ENCODE measurements around the gene CCDC40. TPM values are rescaled to one million over a fixed set of nuclear protein-coding genes. Genes with fewer than 3 reads are reported as not detected.

The CCDC40 gene
- total and polyA plus RNA-seq, 9 of the 15 experiments (the other 6 are each of a cell fraction or from before 2014, with no cell fraction given) = 0.07 to 0.33 TPM; not detected in 7

DNA sequence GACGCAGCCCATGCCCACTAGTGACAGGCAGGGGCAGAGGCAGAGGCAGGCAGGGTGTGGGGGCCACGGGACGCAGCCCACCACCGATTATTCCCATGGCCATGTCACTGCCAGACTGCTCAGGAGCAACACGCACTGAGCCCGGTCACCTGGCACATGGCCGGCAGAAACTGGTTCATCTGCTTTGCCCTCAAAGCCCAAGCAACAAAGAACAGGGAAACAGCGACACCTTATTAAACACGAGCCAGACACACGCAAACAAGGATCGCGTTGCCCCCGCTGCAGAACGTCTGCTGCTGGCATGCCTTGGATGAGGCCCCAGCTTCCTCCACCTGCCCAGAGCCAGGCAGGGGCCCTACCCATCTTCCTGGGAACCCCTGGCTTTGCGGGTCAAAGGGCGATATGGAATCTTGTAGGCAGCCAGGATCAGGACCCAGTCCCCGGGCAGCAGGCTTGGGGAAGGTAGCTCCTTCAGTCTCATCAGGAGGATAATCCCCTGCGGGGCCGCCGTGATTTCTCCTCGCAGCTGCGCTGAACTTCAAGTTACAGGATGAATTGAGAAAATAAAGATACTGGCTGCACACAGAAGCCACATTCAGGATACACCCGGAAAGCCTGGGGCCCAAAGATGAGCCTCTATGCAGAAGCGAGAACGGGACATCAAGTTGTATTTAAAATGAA, 5.6 kb upstream of the CCDC40 start:
- Histone ChIP-seq H3K9me1 (ENCODE audit: control insufficient read depth, insufficient read depth, low read length) (no peaks in the 10 kb centered on the region), H3K9me3 (replicated peaks; ENCODE audit: control insufficient read depth, insufficient read depth, low read depth, low read length) (no peaks in the 10 kb centered on the region), H3K27ac (ENCODE audit: extremely low read depth, low read depth, low read length) (no peak overlapping the region), H3K27me3 (ENCODE audit: control insufficient read depth in 2 of 2, insufficient read depth in 2 of 2, low read length in 2 of 2) (peaks cover 63 to 82% of the 10 kb centered on the region in 2 experiments), H3K4me3 (no peak overlapping the region), H3K79me2 (ENCODE audit: control insufficient read depth, insufficient read depth, low read length) (no peaks in the 10 kb centered on the region), H4K20me1 (replicated peaks; ENCODE audit: control insufficient read depth, insufficient read depth, low read length) (peaks cover 5% of the 10 kb centered on the region), H3K4me1 (replicated peaks in 1 of 2; ENCODE audit: control insufficient read depth in 2 of 2, insufficient read depth in 2 of 2, low read length in 2 of 2) (peaks cover 0 to 7% of the 10 kb centered on the region in 2 experiments; a peak in 2 of 5 replicates), H3K9ac (ENCODE audit: insufficient read depth in 1 of 2, low read depth in 2 of 2, low read length in 2 of 2) (no peak overlapping the region), H3K36me3 (ENCODE audit: control insufficient read depth, insufficient read depth, low read length) (no peaks in the 10 kb centered on the region), H3K4me2 (ENCODE audit: insufficient read depth, low read length) (no peak overlapping the region), H2AFZ (ENCODE audit: low read depth, low read length) (no peak overlapping the region)
- no peak for ATAC-seq
- no peak for DNase-seq (ENCODE audit: extremely low read depth in 1 of 4, low spot score in 3 of 4)
- no TSS peak for BruUV-seq (replicated peaks)
- FAIRE-seq = no peak
- in situ Hi-C loops (cut with MboI) = no loop called here
- TF ChIP-seq ZNF780A (CRISPR knock-in tag; IDR thresholded peaks at IDR 0.05) (no peak), ZNF324 (CRISPR knock-in tag; IDR thresholded peaks at IDR 0.05) (no peak), CCAR2 (IDR thresholded peaks at IDR 0.05; ENCODE audit: low read depth, low read length) (no peak)
- TF ChIP-seq, protein P1, sequence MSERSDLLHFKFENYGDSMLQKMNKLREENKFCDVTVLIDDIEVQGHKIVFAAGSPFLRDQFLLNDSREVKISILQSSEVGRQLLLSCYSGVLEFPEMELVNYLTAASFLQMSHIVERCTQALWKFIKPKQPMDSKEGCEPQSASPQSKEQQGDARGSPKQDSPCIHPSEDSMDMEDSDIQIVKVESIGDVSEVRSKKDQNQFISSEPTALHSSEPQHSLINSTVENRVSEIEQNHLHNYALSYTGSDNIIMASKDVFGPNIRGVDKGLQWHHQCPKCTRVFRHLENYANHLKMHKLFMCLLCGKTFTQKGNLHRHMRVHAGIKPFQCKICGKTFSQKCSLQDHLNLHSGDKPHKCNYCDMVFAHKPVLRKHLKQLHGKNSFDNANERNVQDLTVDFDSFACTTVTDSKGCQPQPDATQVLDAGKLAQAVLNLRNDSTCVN (CRISPR knock-in tag; IDR thresholded peaks at IDR 0.05) = no peak
- ChIA-PET POLR2A (interaction anchor here (0.7 kb wide), 1 partner anchor 112 kb away, joined by 3 read pairs; no protein-coding TSS in a partner anchor), CTCF (ENCODE audit: low intra/inter-chr PET ratio) (interaction anchor here (0.6 kb wide), 1 partner anchor 102 kb away, joined by 3 read pairs; no protein-coding TSS in a partner anchor)
- intact Hi-C loops (cut with micrococcal nuclease) = no loop called here
- 4% methylated on average over 25 of the region's 25 CpGs for WGBS (ENCODE audit: insufficient coverage, low coverage, missing lambda C conversion rate)

All from K562 (cell line).